ENCODE results near the gene CEP63. TPM values are rescaled to one million over a fixed set of nuclear protein-coding genes. Genes with fewer than 3 reads are reported as not detected.

The CEP63 gene
- total RNA-seq, 1 donor from 2014 or later: 60.5 TPM

Other genes starting within 250 kb of the CEP63 start
- 100 TPM for gene RYK, start 235.2 kb upstream of the CEP63 start, total RNA-seq
- 56.9 TPM for gene AMOTL2, start 111.6 kb upstream of the CEP63 start, total RNA-seq
- 38.6 TPM for gene ANAPC13, start 72 bp upstream of the CEP63 start, total RNA-seq
- 61.6 TPM for gene KY, start 165.0 kb downstream of the CEP63 start, total RNA-seq